ENCODE measurements around the gene KRT31.

- TF ChIP-seq CTCF (IDR thresholded peaks at IDR 0.05), result no peak
- TF ChIP-seq POLR2A (IDR thresholded peaks at IDR 0.05), result no peak
Measured at GRCh38 chr17:41366070-41366469, 31.3 kb downstream of the KRT31 start.

Data from transverse colon (tissue), 3 donors.